WTC11 (cell line): ENCODE data around the gene DCLK1. TPM values are rescaled to one million over a fixed set of nuclear protein-coding genes. Genes with fewer than 3 reads are reported as not detected.
"Not testable (repeated sequence)": the region's sequence is repeated elsewhere in the genome, so short reads cannot be mapped to it uniquely, and the experiment has no call there.

Source experiments
- ATAC-seq: fragments of 200-7000 bp; cut with Tn5 transposase; 2 replicates; pipeline ENCODE4 v1.10.0; 2021; ENCODE audit warnings: mild to moderate bottlenecking, moderate library complexity
- CTCF ChIA-PET: fragments of 300-600 bp; sonication (Branson Sonifier 250); formaldehyde crosslinking; loops from one replicate; lab custom pipeline; 2021; ENCODE audit warnings: antibody characterized with exemption; lab: Charles Lee
- POLR2A ChIA-PET: fragments of 350-600 bp; sonication (Branson Sonifier 250); formaldehyde crosslinking; loops from one replicate; lab custom pipeline; 2021; ENCODE audit warnings: antibody characterized with exemption; lab: Charles Lee
- DNase-seq: peaks from one replicate; pipeline ENCODE4 v3.0.0; 2021; ENCODE audit warnings: low spot score
- H3K27ac Mint-ChIP-seq: 2 replicates; pipeline ENCODE4 v1.8.0; 2021; ENCODE audit warnings: mixed read lengths
- H3K27me3 Mint-ChIP-seq: 2 replicates; pipeline ENCODE4 v1.8.0; 2021; ENCODE audit warnings: low read depth, mild to moderate bottlenecking, moderate library complexity, mixed read lengths
- H3K36me3 Mint-ChIP-seq: 2 replicates; pipeline ENCODE4 v1.8.0; 2021; ENCODE audit warnings: mixed read lengths
- H3K4me1 Mint-ChIP-seq: 2 replicates; pipeline ENCODE4 v1.8.0; 2022; ENCODE audit warnings: mixed read lengths
- H3K4me3 Mint-ChIP-seq: 2 replicates; pipeline ENCODE4 v1.8.0; 2021; ENCODE audit warnings: mild to moderate bottlenecking, moderate library complexity, mixed read lengths
- H3K9me3 Mint-ChIP-seq: 2 replicates; pipeline ENCODE4 v1.8.0; 2021; ENCODE audit warnings: mixed read lengths
- CREM ChIP-seq: sonication (generic); formaldehyde crosslinking; IDR thresholded peaks from 2 replicates; pipeline ENCODE4 v1.8.1; 2022; ENCODE audit warnings: mild to moderate bottlenecking, missing genetic modification reagents, moderate library complexity
- CTCF ChIP-seq: fragments of 200-600 bp; IDR thresholded peaks from 2 replicates; pipeline ENCODE4 v1.8.0; 2022; ENCODE audit warnings: antibody characterized with exemption
- E2F4 ChIP-seq: sonication (generic); formaldehyde crosslinking; IDR thresholded peaks from 2 replicates; pipeline ENCODE4 v1.8.1; 2022; ENCODE audit warnings: low read depth, mild to moderate bottlenecking, moderate library complexity, missing genetic modification reagents, borderline replicate concordance
- E2F5 ChIP-seq: sonication (generic); formaldehyde crosslinking; IDR thresholded peaks from 2 replicates; pipeline ENCODE4 v1.8.1; 2022; ENCODE audit warnings: mild to moderate bottlenecking, moderate library complexity, missing genetic modification reagents
- ERG ChIP-seq: fragments of 250-450 bp; sonication (Bioruptor Pico); IDR thresholded peaks from 2 replicates; pipeline ENCODE4 v1.8.0; 2021; ENCODE audit warnings: mild to moderate bottlenecking
- ESRRA ChIP-seq: sonication (generic); formaldehyde crosslinking; IDR thresholded peaks from 2 replicates; pipeline ENCODE4 v1.8.1; 2022; ENCODE audit warnings: mild to moderate bottlenecking, missing genetic modification reagents, borderline replicate concordance
- ETV6 ChIP-seq: sonication (generic); formaldehyde crosslinking; IDR thresholded peaks from 2 replicates; pipeline ENCODE4 v1.8.1; 2022; ENCODE audit warnings: mild to moderate bottlenecking, missing genetic modification reagents
- FOXK1 ChIP-seq: sonication (generic); formaldehyde crosslinking; IDR thresholded peaks from 2 replicates; pipeline ENCODE4 v1.8.0; 2022; ENCODE audit warnings: mild to moderate bottlenecking, moderate library complexity, missing genetic modification reagents
- GABPB1 ChIP-seq: sonication (generic); formaldehyde crosslinking; IDR thresholded peaks from 2 replicates; pipeline ENCODE4 v1.8.1; 2023; ENCODE audit warnings: mild to moderate bottlenecking, missing genetic modification reagents
- MXD4 ChIP-seq: fragments of 250-450 bp; sonication (Bioruptor Pico); IDR thresholded peaks from 2 replicates; pipeline ENCODE4 v1.8.0; 2021; ENCODE audit warnings: mild to moderate bottlenecking, moderate library complexity, borderline replicate concordance
- NR2C2 ChIP-seq: sonication (generic); formaldehyde crosslinking; IDR thresholded peaks from 2 replicates; pipeline ENCODE4 v1.8.0; 2022; ENCODE audit warnings: mild to moderate bottlenecking, missing genetic modification reagents
- NR3C1 ChIP-seq: sonication (generic); formaldehyde crosslinking; conservative IDR thresholded peaks from 2 replicates; pipeline ENCODE4 v1.8.1; 2023; ENCODE audit warnings: low read depth, mild to moderate bottlenecking, missing genetic modification reagents
- RELA ChIP-seq: sonication (generic); formaldehyde crosslinking; IDR thresholded peaks from 2 replicates; pipeline ENCODE4 v1.8.1; 2022; ENCODE audit warnings: missing genetic modification reagents, mild to moderate bottlenecking, borderline replicate concordance
- RORB ChIP-seq: fragments of 250-450 bp; sonication (Bioruptor Pico); IDR thresholded peaks from 2 replicates; pipeline ENCODE4 v1.9.0; 2021; ENCODE audit warnings: mild to moderate bottlenecking
- SOX15 ChIP-seq: fragments of 250-450 bp; sonication (Bioruptor Pico); IDR thresholded peaks from 2 replicates; pipeline ENCODE4 v1.9.0; 2021; ENCODE audit warnings: mild to moderate bottlenecking
- USF1 ChIP-seq: sonication (generic); formaldehyde crosslinking; IDR thresholded peaks from 2 replicates; pipeline ENCODE4 v1.8.0; 2022; ENCODE audit warnings: mild to moderate bottlenecking, missing genetic modification reagents
- ZNF121 ChIP-seq: sonication (generic); formaldehyde crosslinking; IDR thresholded peaks from 2 replicates; pipeline ENCODE4 v1.8.0; 2023; ENCODE audit warnings: missing genetic modification reagents
- ZNF317 ChIP-seq: sonication (generic); formaldehyde crosslinking; IDR thresholded peaks from 2 replicates; pipeline ENCODE4 v1.8.1; 2023; ENCODE audit warnings: low read depth, mild to moderate bottlenecking, moderate library complexity, missing genetic modification reagents, borderline replicate concordance
- ZNF423 ChIP-seq: fragments of 250-450 bp; sonication (Bioruptor Pico); IDR thresholded peaks from 2 replicates; pipeline ENCODE4 v2.1.2; 2022; ENCODE audit warnings: mild to moderate bottlenecking, moderate library complexity
- total RNA-seq: library from RNA; stranded (reverse); gene quantifications from 3 replicates; pipeline ENCODE4 v1.2.3, GENCODE V29; 2021

DCLK1 gene
- total RNA-seq, 1 experiment from 2014 or later, result 18.5 TPM

GRCh38 chr13:36074659-36075058, 56.5 kb downstream of the DCLK1 start (continued):
- no peak for TF ChIP-seq CTCF

GRCh38 chr13:36072152-36072935, 58.8 kb downstream of the DCLK1 start:
- CTCF ChIA-PET, result no interaction called here
- Mint-ChIP-seq H3K4me3 (no peak overlapping the region), H3K36me3 (no peaks in the 10 kb centered on the region), H3K27ac (no peak overlapping the region), H3K9me3 (no peaks in the 10 kb centered on the region), H3K27me3 (no peaks in the 10 kb centered on the region), H3K4me1 (peaks cover 22% of the 10 kb centered on the region)
- POLR2A ChIA-PET, result no interaction called here
- ATAC-seq, result no peak
- DNase-seq, result no peak
- TF ChIP-seq ERG, result no peak
- no peak for TF ChIP-seq RELA (CRISPR knock-in tag)
- TF ChIP-seq ETV6 (CRISPR knock-in tag), result no peak
- no peak for TF ChIP-seq MXD4
- no peak for TF ChIP-seq E2F4 (CRISPR knock-in tag)
- TF ChIP-seq ZNF423 (CRISPR knock-in tag), result no peak
- TF ChIP-seq FOXK1 (CRISPR knock-in tag), result no peak
- no peak for TF ChIP-seq USF1 (CRISPR knock-in tag)

- DNase-seq, H3K27me3 Mint-ChIP-seq, ATAC-seq, H3K9me3 Mint-ChIP-seq, H3K4me3 Mint-ChIP-seq, POLR2A ChIA-PET, H3K27ac Mint-ChIP-seq, H3K36me3 Mint-ChIP-seq: not testable (repeated sequence)
- CTCF ChIA-PET, result interaction anchor here (1.5 kb wide), 1 partner anchor 24 kb away, joined by 3 read pairs; no protein-coding TSS in a partner anchor
- H3K4me1 Mint-ChIP-seq, result peaks cover 28% of the 10 kb centered on the region
Observed at GRCh38 chr13:36070504-36071192, 60.5 kb downstream of the DCLK1 start.

- Mint-ChIP-seq H3K9me3 (peaks cover 5% of the 10 kb centered on the region), H3K4me1 (peaks cover 28% of the 10 kb centered on the region), H3K27me3 (no peaks in the 10 kb centered on the region), H3K4me3 (no peak overlapping the region), H3K27ac (no peak overlapping the region), H3K36me3 (peaks cover 4% of the 10 kb centered on the region)
- ATAC-seq (no peak), DNase-seq (no peak)
- CTCF ChIA-PET, result interaction anchor here (1.5 kb wide), 1 partner anchor 25 kb away, joined by 3 read pairs; no protein-coding TSS in a partner anchor
- POLR2A ChIA-PET, result no interaction called here
- TF ChIP-seq ESRRA, result no peak
- TF ChIP-seq SOX15 (CRISPR knock-in tag), result no peak
- TF ChIP-seq NR2C2 (CRISPR knock-in tag), result no peak
- TF ChIP-seq RORB (CRISPR knock-in tag), result no peak
- TF ChIP-seq NR3C1 (CRISPR knock-in tag), result no peak
- no peak for TF ChIP-seq ZNF121 (CRISPR knock-in tag)
- TF ChIP-seq ZNF317, result no peak
- no peak for TF ChIP-seq CREM (CRISPR knock-in tag)
- TF ChIP-seq MXD4, result no peak
- TF ChIP-seq GABPB1 (CRISPR knock-in tag), result no peak
- no peak for TF ChIP-seq E2F5 (CRISPR knock-in tag)
Observed at GRCh38 chr13:36069881-36070366, 61.3 kb downstream of the DCLK1 start.
